K562 (cell line): Measurements from ENCODE around the gene POR. TPM values are rescaled to one million over a fixed set of nuclear protein-coding genes. Genes with fewer than 3 reads are reported as not detected.

Experiments used
- ATAC-seq: fragments of 200-7000 bp; cut with Tn5 transposase; 3 replicates; pipeline ENCODE4 v1.9.1; 2020; ENCODE audit warnings: moderate library complexity
- BruUV-seq: library from RNA; stranded (reverse); fragments of 400-500 nt; replicated peaks from 2 replicates; lab custom pipeline; 2021; lab: Mats Ljungman, UMichigan
- CTCF ChIA-PET: fragments of 300-600 bp; formaldehyde crosslinking; extraction: SDS; loops from one replicate; lab custom pipeline; 2021; ENCODE audit warnings: low intra/inter-chr PET ratio; lab: Yijun Ruan, JAX
- POLR2A ChIA-PET: fragments of 300-600, 350-650 bp; sonication (Branson Sonifier 250); formaldehyde crosslinking; extraction: SDS; loops from one replicate; lab custom pipeline; 2021; ENCODE audit warnings: antibody characterized with exemption, inconsistent platforms; lab: Yijun Ruan, JAX
- DNase-seq, 4 experiments: peaks; one replicate each; pipeline versions ENCODE4 v3.0.0 to v3.0.0-alpha.2; 2011 to 2018; ENCODE audit warnings: low spot score in 3 of 4, mixed read lengths in 3 of 4; ENCODE audit errors: extremely low read depth in 1 of 4
- FAIRE-seq: peaks from 2 replicates; lab custom pipeline; 2011; peaks lifted over from hg19 to GRCh38; lab: Jason Lieb, UNC
- H2AFZ ChIP-seq: 2 replicates; pipeline ENCODE4 v1.6.0; 2011; ENCODE audit warnings: low read depth, low read length, control low read depth, inconsistent platforms
- H3K27ac ChIP-seq: fragments of 200-600 bp; 3 replicates; pipeline ENCODE4 v1.8.0; 2011; ENCODE audit warnings: low read depth, mild to moderate bottlenecking, control low read depth, inconsistent platforms, low read length, moderate library complexity, mixed read lengths; ENCODE audit errors: extremely low read depth
- H3K27me3 ChIP-seq, 2 experiments: fragments of 300-600 bp in 1 of 2; 2 replicates in 1 of 2; 3 replicates in 1 of 2; pipeline versions ENCODE4 v1.6.0 to v1.8.0; 2011; ENCODE audit warnings: inconsistent platforms in 2 of 2, low read length in 2 of 2, mild to moderate bottlenecking in 1 of 2, mixed read lengths in 1 of 2, moderate library complexity in 1 of 2; ENCODE audit not compliant: control insufficient read depth in 2 of 2, insufficient read depth in 2 of 2
- H3K36me3 ChIP-seq: fragments of 300-600 bp; 3 replicates; pipeline ENCODE4 v1.8.0; 2011; ENCODE audit warnings: mild to moderate bottlenecking, low read length, inconsistent platforms; ENCODE audit not compliant: control insufficient read depth, insufficient read depth
- H3K4me1 ChIP-seq, 2 experiments: fragments of 200-600 bp in 1 of 2; replicated peaks in 1 of 2; 2 replicates in 1 of 2; 3 replicates in 1 of 2; pipeline versions ENCODE4 v1.5.1 to v1.8.0; 2011; ENCODE audit warnings: inconsistent platforms in 2 of 2, low read length in 2 of 2, mild to moderate bottlenecking in 1 of 2, mixed read lengths in 1 of 2, moderate library complexity in 1 of 2; ENCODE audit not compliant: control insufficient read depth in 2 of 2, insufficient read depth in 2 of 2
- H3K4me2 ChIP-seq: 2 replicates; pipeline ENCODE4 v1.6.1; 2011; ENCODE audit warnings: low read length, control low read depth, inconsistent platforms, mixed read lengths; ENCODE audit not compliant: insufficient read depth
- H3K4me3 ChIP-seq: fragments of 200-600 bp; sonication (generic), shearing (Covaris generic); 2 replicates; pipeline ENCODE4 v1.5.1; 2016; ENCODE audit warnings: control low read depth, inconsistent platforms
- H3K79me2 ChIP-seq: fragments of 200-600 bp; 3 replicates; pipeline ENCODE4 v1.8.0; 2011; ENCODE audit warnings: low read length, inconsistent platforms; ENCODE audit not compliant: control insufficient read depth, insufficient read depth
- H3K9ac ChIP-seq, 2 experiments: 2 replicates each; pipeline versions ENCODE4 v1.6.0 to v1.6.1; 2011; ENCODE audit warnings: low read depth in 2 of 2, low read length in 2 of 2, control low read depth in 1 of 2, inconsistent platforms in 1 of 2, mild to moderate bottlenecking in 1 of 2, mixed read lengths in 1 of 2; ENCODE audit not compliant: insufficient read depth in 1 of 2
- H3K9me1 ChIP-seq: one replicate; pipeline ENCODE4 v1.6.0; 2011; ENCODE audit warnings: inconsistent platforms, mild to moderate bottlenecking, low read length, moderate library complexity; ENCODE audit not compliant: control insufficient read depth, insufficient read depth
- H3K9me3 ChIP-seq: replicated peaks from 2 replicates; pipeline ENCODE4 v1.5.1; 2011; ENCODE audit warnings: low read depth, low read length, inconsistent platforms; ENCODE audit not compliant: control insufficient read depth, insufficient read depth
- H4K20me1 ChIP-seq: replicated peaks from 2 replicates; pipeline ENCODE4 v1.6.1; 2011; ENCODE audit warnings: low read length, inconsistent platforms, mixed read lengths; ENCODE audit not compliant: control insufficient read depth, insufficient read depth
- ESRRA ChIP-seq: fragments of 450-650 bp; IDR thresholded peaks from 2 replicates; pipeline ENCODE4 v1.6.1; 2014; ENCODE audit warnings: low read depth, mild to moderate bottlenecking, moderate library complexity, borderline replicate concordance
- HOMEZ ChIP-seq: fragments of 250-450 bp; sonication (Bioruptor Pico); IDR thresholded peaks from 2 replicates; pipeline ENCODE4 v1.4.0; 2020; ENCODE audit warnings: mild to moderate bottlenecking, moderate library complexity
- IRF9 ChIP-seq: fragments of 450-650 bp; IDR thresholded peaks from 2 replicates; pipeline ENCODE4 v1.6.1; 2016; ENCODE audit warnings: missing biosample characterization, missing genetic modification characterization
- RAD21 ChIP-seq, 2 experiments: fragments of 250-450 bp in 1 of 2; fragments of 450-650 bp in 1 of 2; sonication (Bioruptor Pico) in 1 of 2; formaldehyde crosslinking in 1 of 2; IDR thresholded peaks in 1 of 2; conservative IDR thresholded peaks in 1 of 2; 2 replicates each; pipeline versions ENCODE4 v1.4.0 to v1.8.0; 2020 to 2022; ENCODE audit warnings: mild to moderate bottlenecking in 2 of 2, moderate library complexity in 1 of 2
- RBM22 ChIP-seq: fragments of 200-400 bp; formaldehyde crosslinking; IDR thresholded peaks from 2 replicates; pipeline ENCODE4 v1.6.1; 2018; ENCODE audit warnings: low read length, low read depth; ENCODE audit not compliant: poor library complexity, severe bottlenecking
- RBM25 ChIP-seq: fragments of 200-400 bp; formaldehyde crosslinking; IDR thresholded peaks from 2 replicates; pipeline ENCODE4 v1.6.1; 2018; ENCODE audit warnings: low read length, low read depth, moderate library complexity; ENCODE audit not compliant: severe bottlenecking
- RBM34 ChIP-seq: fragments of 200-400 bp; formaldehyde crosslinking; IDR thresholded peaks from 2 replicates; pipeline ENCODE4 v1.6.1; 2018; ENCODE audit warnings: low read length, borderline replicate concordance; ENCODE audit not compliant: insufficient read depth
- RNF219 ChIP-seq: fragments of 250-450 bp; sonication (Bioruptor Pico); IDR thresholded peaks from 2 replicates; pipeline ENCODE4 v1.5.0; 2022; ENCODE audit warnings: mild to moderate bottlenecking
- TRIM24 ChIP-seq, 2 experiments: fragments of 450-650 bp; IDR thresholded peaks; 2 replicates each; pipeline ENCODE4 v1.6.1; 2016
- WHSC1 ChIP-seq: IDR thresholded peaks from one replicate; pipeline ENCODE4 v1.6.1; 2012; ENCODE audit warnings: low read length, control low read depth, inconsistent platforms
- ZFP36 ChIP-seq: fragments of 150-350 bp; IDR thresholded peaks from 2 replicates; pipeline ENCODE4 v1.6.1; 2018; ENCODE audit warnings: low read length, low read depth; ENCODE audit not compliant: partially characterized antibody
- ZFX ChIP-seq: sonication (generic); formaldehyde crosslinking; IDR thresholded peaks from 2 replicates; pipeline ENCODE4 v1.8.0; 2022; ENCODE audit warnings: mild to moderate bottlenecking, missing genetic modification reagents, moderate library complexity
- ZNF398 ChIP-seq: fragments of 250-450 bp; sonication (Bioruptor Pico); IDR thresholded peaks from 2 replicates; pipeline ENCODE4 v1.8.0; 2021; ENCODE audit warnings: moderate library complexity, mild to moderate bottlenecking, inconsistent platforms
- WGBS: fragments of 100-300 bp; shearing (Covaris generic); methylation state at CpG from one replicate; pipeline ENCODE4 v1.1.6; 2016; ENCODE audit warnings: low coverage, mixed read lengths; ENCODE audit not compliant: insufficient coverage; ENCODE audit errors: missing lambda C conversion rate; 5-methylcytosine and 5-hydroxymethylcytosine counted together
- in situ Hi-C: fragments of 300-500 bp; cut with MboI; formaldehyde crosslinking; loops from 4 replicates; pipeline ENCODE4 v1.15.0; 2018; ENCODE audit warnings: inconsistent platforms, mixed read lengths
- intact Hi-C: fragments of 100-400 bp; cut with micrococcal nuclease; formaldehyde crosslinking; loops from 2 replicates; pipeline ENCODE4 v1.14.2; 2022
- polyA plus RNA-seq, 8 experiments: library from polyadenylated mRNA; depleted of rRNA in 4 of 8; stranded (reverse) in 5 of 8; unstranded in 3 of 8; fragments of >200 nt; fragmentation: Nextera tagmentation in 2 of 8; fragmentation: Illumina TruSeq in 1 of 8; extraction: Ambion mirVana in 2 of 8; extraction: Trizol in 1 of 8; gene quantifications; 2 replicates each; pipeline versions ENCODE4 v1.2.1 to v1.2.3, GENCODE V29; 2011 to 2014; ENCODE audit warnings: inconsistent platforms in 1 of 8, missing spikeins in 1 of 8
- total RNA-seq, 7 experiments: library from RNA; depleted of rRNA in 6 of 7; stranded (reverse); fragments of >200 nt in 6 of 7; fragmentation: Illumina TruSeq in 2 of 7; extraction: Trizol in 2 of 7; gene quantifications; 2 replicates each; pipeline versions ENCODE4 v1.2.1 to v1.2.3, GENCODE V29; 2011 to 2021; ENCODE audit warnings: low replicate concordance in 1 of 7

The POR gene
- total and polyA plus RNA-seq, 9 of the 15 experiments (the other 6 are each of a cell fraction or from before 2014, with no cell fraction given): 4.7 to 142 (median 40.8) TPM

- peak; percentile 38 for ATAC-seq
- BruUV-seq: no TSS peak
- peak; percentile 46 for FAIRE-seq
- no peak for TF ChIP-seq ZFX
- TF ChIP-seq RBM22: no peak
- TF ChIP-seq ESRRA: no peak
- no peak for TF ChIP-seq RAD21 (CRISPR knock-in tag; conservative IDR thresholded peaks at IDR 0.05 in 1 of 2, IDR thresholded peaks at IDR 0.05 in 1 of 2)
- TF ChIP-seq IRF9: peak; percentile 78
- TF ChIP-seq RBM34: no peak
- TF ChIP-seq ZFP36: peak; percentile 51
- no peak for TF ChIP-seq HOMEZ (CRISPR knock-in tag)
- peak; percentile 66 for TF ChIP-seq RBM25
- TF ChIP-seq TRIM24 (IDR thresholded peaks at IDR 0.05): no peak
- TF ChIP-seq ZNF398 (CRISPR knock-in tag): no peak
- TF ChIP-seq RNF219 (CRISPR knock-in tag): no peak
- TF ChIP-seq WHSC1: no peak
Measured at GRCh38 chr7:75905785-75906604, 9.0 kb upstream of the POR start.

More at GRCh38 chr7:75905785-75906604, 9.0 kb upstream of the POR start:
- Histone ChIP-seq H3K4me2 (no peak overlapping the region), H3K4me1 (peaks cover 2 to 4% of the 10 kb centered on the region in 2 experiments; a peak in 2 of 5 replicates), H3K9me1 (no peaks in the 10 kb centered on the region), H3K79me2 (no peaks in the 10 kb centered on the region), H4K20me1 (no peaks in the 10 kb centered on the region), H3K4me3 (no peak overlapping the region), H3K27ac (no peak overlapping the region), H3K9me3 (no peaks in the 10 kb centered on the region), H3K27me3 (peaks cover 0 to 5% of the 10 kb centered on the region in 2 experiments; a peak in 1 of 5 replicates), H2AFZ (no peak overlapping the region), H3K9ac (peak overlapping the region in 1 of 2 experiments; percentile 67; a peak in 1 of 4 replicates), H3K36me3 (no peaks in the 10 kb centered on the region)
- intact Hi-C loops: no loop called here
- no peak for DNase-seq
- CTCF ChIA-PET: interaction anchor here (0.7 kb wide), 1 partner anchor 332 kb away, joined by 3 read pairs; no protein-coding TSS in a partner anchor
- POLR2A ChIA-PET: interaction anchor here (0.8 to 0.9 kb wide), 2 partner anchors 10 to 15 kb away, joined by 4 to 6 read pairs; no protein-coding TSS in a partner anchor
- in situ Hi-C loops: no loop called here
- WGBS: 26% methylated on average over 17 of the region's 17 CpGs
